Liver (tissue), 3 donors: ENCODE data around the gene PRSS22.

Experiments
- CTCF ChIP-seq: fragments of 150-350 bp; IDR thresholded peaks from 2 replicates; pipeline ENCODE4 v1.5.1; 2017; ENCODE audit warnings: improper control_type of control experiment, low read depth, low read length; ENCODE audit not compliant: missing input control
- EGR1 ChIP-seq, 2 donors: IDR thresholded peaks; 2 replicates each; pipeline ENCODE4 v1.6.1; 2016 to 2018; ENCODE audit warnings: antibody characterized with exemption in 2 of 2, low read depth in 2 of 2
- HNF4G ChIP-seq: IDR thresholded peaks from 2 replicates; pipeline ENCODE4 v1.6.1; 2016; ENCODE audit warnings: antibody characterized with exemption
- TAF1 ChIP-seq: conservative IDR thresholded peaks from 2 replicates; pipeline ENCODE4 v1.6.1; 2016; ENCODE audit warnings: antibody characterized with exemption, mild to moderate bottlenecking
- YY1 ChIP-seq: IDR thresholded peaks from 2 replicates; pipeline ENCODE4 v1.6.1; 2016; ENCODE audit warnings: antibody characterized with exemption, mild to moderate bottlenecking
- donor health status: healthy.
- donor health status: healthy.

- TF ChIP-seq CTCF: no peak
- TF ChIP-seq TAF1: no peak
- TF ChIP-seq YY1: no peak
- TF ChIP-seq EGR1 (IDR thresholded peaks at IDR 0.05; ENCODE audit: low read depth in 2 of 2): no peak
- no peak for TF ChIP-seq HNF4G
Observed at GRCh38 chr16:2846511-2847310, 11.3 kb downstream of the PRSS22 start.
